ENCODE results near the gene TBC1D2.

DNA sequence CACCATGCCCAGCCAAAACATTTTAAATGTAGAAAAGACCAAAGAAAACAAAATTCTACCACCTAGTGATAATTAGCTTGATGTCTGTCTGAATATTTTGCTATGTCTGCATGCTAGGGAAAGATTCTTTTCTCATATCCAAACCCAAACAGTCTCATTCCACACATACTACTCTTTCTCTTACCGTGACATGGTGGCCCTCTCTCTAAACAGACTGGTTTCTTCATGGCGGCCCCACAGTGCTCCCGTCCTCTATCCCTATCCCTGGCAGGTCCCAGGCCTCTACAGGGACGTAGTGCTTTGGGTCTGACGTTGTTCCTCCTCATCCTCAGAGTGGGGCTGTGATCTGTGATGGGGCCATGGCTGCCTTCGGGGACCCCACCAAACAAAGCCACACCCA lies 71.1 kb downstream of the TBC1D2 start:
- TF ChIP-seq TAF1 (conservative IDR thresholded peaks at IDR 0.05) (no peak), CTCF (IDR thresholded peaks at IDR 0.05; ENCODE audit: low read depth, low read length, missing input control) (no peak), RAD21 (IDR thresholded peaks at IDR 0.05) (no peak), YY1 (IDR thresholded peaks at IDR 0.05) (no peak), RXRA (IDR thresholded peaks at IDR 0.05) (no peak), JUND (IDR thresholded peaks at IDR 0.05) (no peak), GABPA (IDR thresholded peaks at IDR 0.05 in 1 of 2, conservative IDR thresholded peaks at IDR 0.05 in 1 of 2) (no peak), HNF4A (conservative IDR thresholded peaks at IDR 0.05) (no peak), HNF4G (IDR thresholded peaks at IDR 0.05) (no peak), ZBTB33 (IDR thresholded peaks at IDR 0.05) (no peak)
- TF ChIP-seq, protein P1, sequence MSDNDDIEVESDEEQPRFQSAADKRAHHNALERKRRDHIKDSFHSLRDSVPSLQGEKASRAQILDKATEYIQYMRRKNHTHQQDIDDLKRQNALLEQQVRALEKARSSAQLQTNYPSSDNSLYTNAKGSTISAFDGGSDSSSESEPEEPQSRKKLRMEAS (IDR thresholded peaks at IDR 0.05) = no peak

All from liver (tissue), 3 donors.